HCT116 (cell line): ENCODE measurements around the gene C2orf78.

ENCODE experiments used
- CBX3 ChIP-seq: IDR thresholded peaks from 2 replicates; pipeline ENCODE4 v1.6.1; 2012; ENCODE audit warnings: low read depth
- CEBPB ChIP-seq: IDR thresholded peaks from 2 replicates; pipeline ENCODE4 v1.6.1; 2012; ENCODE audit warnings: low read depth
- EGR1 ChIP-seq: IDR thresholded peaks from 2 replicates; pipeline ENCODE4 v1.6.1; 2012; ENCODE audit warnings: low read depth
- EZH2 ChIP-seq: fragments of 200-600 bp; sonication (generic); IDR thresholded peaks from 2 replicates; pipeline ENCODE4 v1.6.1; 2017; ENCODE audit warnings: antibody characterized with exemption, mixed run types
- EZH2phosphoT487 ChIP-seq: fragments of 200-600 bp; IDR thresholded peaks from 2 replicates; pipeline ENCODE4 v1.6.1; 2018; ENCODE audit warnings: antibody characterized with exemption, borderline replicate concordance
- POLR2A ChIP-seq: IDR thresholded peaks from 2 replicates; pipeline ENCODE4 v1.7.0; 2011; ENCODE audit warnings: borderline replicate concordance; ENCODE audit not compliant: insufficient read depth, insufficient read length; ENCODE audit errors: extremely low read depth
- POLR2AphosphoS5 ChIP-seq: IDR thresholded peaks from 2 replicates; pipeline ENCODE4 v1.6.1; 2011; ENCODE audit warnings: mild to moderate bottlenecking, low read depth, low read length, moderate library complexity
- SIN3A ChIP-seq: IDR thresholded peaks from 2 replicates; pipeline ENCODE4 v1.6.1; 2012; ENCODE audit warnings: low read depth
- TCF7L2 ChIP-seq: IDR thresholded peaks from 2 replicates; pipeline ENCODE4 v1.7.0; 2011; ENCODE audit warnings: borderline replicate concordance, inconsistent platforms; ENCODE audit not compliant: insufficient read depth, insufficient read length; ENCODE audit errors: extremely low read depth
- ZNF274 ChIP-seq: fragments of 200-500 bp; sonication (Bioruptor generic); IDR thresholded peaks from 2 replicates; pipeline ENCODE4 v1.6.1; 2014; ENCODE audit warnings: mild to moderate bottlenecking, low read depth, low read length, inconsistent platforms
- TF ChIP-seq, protein P1 (sequence below), 3 experiments: fragments of 200-600 bp in 1 of 3; sonication (generic) in 1 of 3; IDR thresholded peaks in 2 of 3; conservative IDR thresholded peaks in 1 of 3; 2 replicates each; pipeline ENCODE4 v1.5.1; 2012 to 2017; ENCODE audit warnings: low read depth in 2 of 3, low read length in 2 of 3, antibody characterized with exemption in 1 of 3, borderline replicate concordance in 1 of 3, control low read depth in 1 of 3, mild to moderate bottlenecking in 1 of 3, mixed read lengths in 1 of 3, mixed run types in 1 of 3, moderate library complexity in 1 of 3; ENCODE audit not compliant: insufficient read depth in 1 of 3
- TF ChIP-seq, protein P2 (sequence below): IDR thresholded peaks from 2 replicates; pipeline ENCODE4 v1.6.1; 2012; ENCODE audit warnings: low read depth
- TF ChIP-seq, protein P3 (sequence below): IDR thresholded peaks from 2 replicates; pipeline ENCODE4 v1.6.1; 2012
- TF ChIP-seq, protein P4 (sequence below): IDR thresholded peaks from 2 replicates; pipeline ENCODE4 v1.6.1; 2011; ENCODE audit warnings: mild to moderate bottlenecking, low read length, moderate library complexity; ENCODE audit not compliant: insufficient replicate concordance; ENCODE audit errors: extremely low read depth

DNA sequence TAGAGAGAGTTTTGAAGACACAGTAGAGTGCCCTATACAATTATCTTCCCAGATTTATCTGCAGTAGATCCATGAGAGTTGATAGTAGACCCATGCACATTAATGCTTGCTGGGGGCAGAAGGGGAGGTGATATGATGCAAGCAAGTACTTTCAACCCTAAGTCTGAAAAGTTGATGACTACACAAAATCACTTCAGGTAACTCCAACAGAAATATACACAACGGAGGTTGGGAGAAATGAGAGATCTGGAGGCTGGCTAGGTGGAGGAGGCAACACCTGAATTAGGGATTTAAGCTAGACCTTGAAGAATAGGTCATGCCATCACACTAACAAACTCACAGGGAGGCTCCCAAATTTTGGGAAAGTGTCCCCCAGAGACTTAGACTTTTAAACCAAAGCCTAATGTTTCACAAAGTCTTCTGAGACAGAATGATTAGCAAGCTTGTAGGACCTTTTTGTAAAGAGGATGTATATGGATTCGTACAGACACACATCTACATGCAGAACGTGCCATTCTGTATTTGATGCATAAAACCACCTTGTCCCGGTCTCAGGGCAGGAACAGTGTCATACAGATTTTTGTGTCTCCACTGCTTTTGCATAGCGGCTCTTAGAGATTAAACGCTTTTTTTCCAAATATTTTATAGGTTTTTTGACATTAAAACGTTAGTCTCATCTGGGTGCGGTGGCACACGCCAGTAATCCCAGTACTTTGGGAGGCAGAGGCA is 43.8 kb downstream of the C2orf78 start:
- no peak for TF ChIP-seq EZH2
- TF ChIP-seq, protein P1, sequence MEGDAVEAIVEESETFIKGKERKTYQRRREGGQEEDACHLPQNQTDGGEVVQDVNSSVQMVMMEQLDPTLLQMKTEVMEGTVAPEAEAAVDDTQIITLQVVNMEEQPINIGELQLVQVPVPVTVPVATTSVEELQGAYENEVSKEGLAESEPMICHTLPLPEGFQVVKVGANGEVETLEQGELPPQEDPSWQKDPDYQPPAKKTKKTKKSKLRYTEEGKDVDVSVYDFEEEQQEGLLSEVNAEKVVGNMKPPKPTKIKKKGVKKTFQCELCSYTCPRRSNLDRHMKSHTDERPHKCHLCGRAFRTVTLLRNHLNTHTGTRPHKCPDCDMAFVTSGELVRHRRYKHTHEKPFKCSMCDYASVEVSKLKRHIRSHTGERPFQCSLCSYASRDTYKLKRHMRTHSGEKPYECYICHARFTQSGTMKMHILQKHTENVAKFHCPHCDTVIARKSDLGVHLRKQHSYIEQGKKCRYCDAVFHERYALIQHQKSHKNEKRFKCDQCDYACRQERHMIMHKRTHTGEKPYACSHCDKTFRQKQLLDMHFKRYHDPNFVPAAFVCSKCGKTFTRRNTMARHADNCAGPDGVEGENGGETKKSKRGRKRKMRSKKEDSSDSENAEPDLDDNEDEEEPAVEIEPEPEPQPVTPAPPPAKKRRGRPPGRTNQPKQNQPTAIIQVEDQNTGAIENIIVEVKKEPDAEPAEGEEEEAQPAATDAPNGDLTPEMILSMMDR (IDR thresholded peaks at IDR 0.05 in 2 of 3, conservative IDR thresholded peaks at IDR 0.05 in 1 of 3; ENCODE audit: borderline replicate concordance in 1 of 3, insufficient read depth in 1 of 3, low read depth in 2 of 3, low read length in 2 of 3) = no peak
- TF ChIP-seq TCF7L2 = no peak
- TF ChIP-seq, protein P2, sequence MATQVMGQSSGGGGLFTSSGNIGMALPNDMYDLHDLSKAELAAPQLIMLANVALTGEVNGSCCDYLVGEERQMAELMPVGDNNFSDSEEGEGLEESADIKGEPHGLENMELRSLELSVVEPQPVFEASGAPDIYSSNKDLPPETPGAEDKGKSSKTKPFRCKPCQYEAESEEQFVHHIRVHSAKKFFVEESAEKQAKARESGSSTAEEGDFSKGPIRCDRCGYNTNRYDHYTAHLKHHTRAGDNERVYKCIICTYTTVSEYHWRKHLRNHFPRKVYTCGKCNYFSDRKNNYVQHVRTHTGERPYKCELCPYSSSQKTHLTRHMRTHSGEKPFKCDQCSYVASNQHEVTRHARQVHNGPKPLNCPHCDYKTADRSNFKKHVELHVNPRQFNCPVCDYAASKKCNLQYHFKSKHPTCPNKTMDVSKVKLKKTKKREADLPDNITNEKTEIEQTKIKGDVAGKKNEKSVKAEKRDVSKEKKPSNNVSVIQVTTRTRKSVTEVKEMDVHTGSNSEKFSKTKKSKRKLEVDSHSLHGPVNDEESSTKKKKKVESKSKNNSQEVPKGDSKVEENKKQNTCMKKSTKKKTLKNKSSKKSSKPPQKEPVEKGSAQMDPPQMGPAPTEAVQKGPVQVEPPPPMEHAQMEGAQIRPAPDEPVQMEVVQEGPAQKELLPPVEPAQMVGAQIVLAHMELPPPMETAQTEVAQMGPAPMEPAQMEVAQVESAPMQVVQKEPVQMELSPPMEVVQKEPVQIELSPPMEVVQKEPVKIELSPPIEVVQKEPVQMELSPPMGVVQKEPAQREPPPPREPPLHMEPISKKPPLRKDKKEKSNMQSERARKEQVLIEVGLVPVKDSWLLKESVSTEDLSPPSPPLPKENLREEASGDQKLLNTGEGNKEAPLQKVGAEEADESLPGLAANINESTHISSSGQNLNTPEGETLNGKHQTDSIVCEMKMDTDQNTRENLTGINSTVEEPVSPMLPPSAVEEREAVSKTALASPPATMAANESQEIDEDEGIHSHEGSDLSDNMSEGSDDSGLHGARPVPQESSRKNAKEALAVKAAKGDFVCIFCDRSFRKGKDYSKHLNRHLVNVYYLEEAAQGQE = no peak
- no peak for TF ChIP-seq POLR2AphosphoS5
- no peak for TF ChIP-seq POLR2A
- no peak for TF ChIP-seq EGR1
- TF ChIP-seq EZH2phosphoT487 = no peak
- TF ChIP-seq, protein P3, sequence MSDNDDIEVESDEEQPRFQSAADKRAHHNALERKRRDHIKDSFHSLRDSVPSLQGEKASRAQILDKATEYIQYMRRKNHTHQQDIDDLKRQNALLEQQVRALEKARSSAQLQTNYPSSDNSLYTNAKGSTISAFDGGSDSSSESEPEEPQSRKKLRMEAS = no peak
- TF ChIP-seq, protein P4, sequence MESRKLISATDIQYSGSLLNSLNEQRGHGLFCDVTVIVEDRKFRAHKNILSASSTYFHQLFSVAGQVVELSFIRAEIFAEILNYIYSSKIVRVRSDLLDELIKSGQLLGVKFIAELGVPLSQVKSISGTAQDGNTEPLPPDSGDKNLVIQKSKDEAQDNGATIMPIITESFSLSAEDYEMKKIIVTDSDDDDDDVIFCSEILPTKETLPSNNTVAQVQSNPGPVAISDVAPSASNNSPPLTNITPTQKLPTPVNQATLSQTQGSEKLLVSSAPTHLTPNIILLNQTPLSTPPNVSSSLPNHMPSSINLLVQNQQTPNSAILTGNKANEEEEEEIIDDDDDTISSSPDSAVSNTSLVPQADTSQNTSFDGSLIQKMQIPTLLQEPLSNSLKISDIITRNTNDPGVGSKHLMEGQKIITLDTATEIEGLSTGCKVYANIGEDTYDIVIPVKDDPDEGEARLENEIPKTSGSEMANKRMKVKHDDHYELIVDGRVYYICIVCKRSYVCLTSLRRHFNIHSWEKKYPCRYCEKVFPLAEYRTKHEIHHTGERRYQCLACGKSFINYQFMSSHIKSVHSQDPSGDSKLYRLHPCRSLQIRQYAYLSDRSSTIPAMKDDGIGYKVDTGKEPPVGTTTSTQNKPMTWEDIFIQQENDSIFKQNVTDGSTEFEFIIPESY = no peak
- TF ChIP-seq CBX3 = no peak
- TF ChIP-seq CEBPB = no peak
- TF ChIP-seq ZNF274 = no peak
- TF ChIP-seq SIN3A = no peak
